ENCODE measurements around the gene RBM26. TPM values are rescaled to one million over a fixed set of nuclear protein-coding genes. Genes with fewer than 3 reads are reported as not detected.

The RBM26 gene
- total and polyA plus RNA-seq, 2 experiments from 2014 or later, result 46.0 to 69.3 TPM

GRCh38 chr13:79435561-79435990, 29.5 kb upstream of the RBM26 start (continued):
- TF ChIP-seq, protein P1, sequence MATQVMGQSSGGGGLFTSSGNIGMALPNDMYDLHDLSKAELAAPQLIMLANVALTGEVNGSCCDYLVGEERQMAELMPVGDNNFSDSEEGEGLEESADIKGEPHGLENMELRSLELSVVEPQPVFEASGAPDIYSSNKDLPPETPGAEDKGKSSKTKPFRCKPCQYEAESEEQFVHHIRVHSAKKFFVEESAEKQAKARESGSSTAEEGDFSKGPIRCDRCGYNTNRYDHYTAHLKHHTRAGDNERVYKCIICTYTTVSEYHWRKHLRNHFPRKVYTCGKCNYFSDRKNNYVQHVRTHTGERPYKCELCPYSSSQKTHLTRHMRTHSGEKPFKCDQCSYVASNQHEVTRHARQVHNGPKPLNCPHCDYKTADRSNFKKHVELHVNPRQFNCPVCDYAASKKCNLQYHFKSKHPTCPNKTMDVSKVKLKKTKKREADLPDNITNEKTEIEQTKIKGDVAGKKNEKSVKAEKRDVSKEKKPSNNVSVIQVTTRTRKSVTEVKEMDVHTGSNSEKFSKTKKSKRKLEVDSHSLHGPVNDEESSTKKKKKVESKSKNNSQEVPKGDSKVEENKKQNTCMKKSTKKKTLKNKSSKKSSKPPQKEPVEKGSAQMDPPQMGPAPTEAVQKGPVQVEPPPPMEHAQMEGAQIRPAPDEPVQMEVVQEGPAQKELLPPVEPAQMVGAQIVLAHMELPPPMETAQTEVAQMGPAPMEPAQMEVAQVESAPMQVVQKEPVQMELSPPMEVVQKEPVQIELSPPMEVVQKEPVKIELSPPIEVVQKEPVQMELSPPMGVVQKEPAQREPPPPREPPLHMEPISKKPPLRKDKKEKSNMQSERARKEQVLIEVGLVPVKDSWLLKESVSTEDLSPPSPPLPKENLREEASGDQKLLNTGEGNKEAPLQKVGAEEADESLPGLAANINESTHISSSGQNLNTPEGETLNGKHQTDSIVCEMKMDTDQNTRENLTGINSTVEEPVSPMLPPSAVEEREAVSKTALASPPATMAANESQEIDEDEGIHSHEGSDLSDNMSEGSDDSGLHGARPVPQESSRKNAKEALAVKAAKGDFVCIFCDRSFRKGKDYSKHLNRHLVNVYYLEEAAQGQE (IDR thresholded peaks at IDR 0.05; ENCODE audit: unreplicated experiment), result no peak
- TF ChIP-seq EZH2phosphoT487 (IDR thresholded peaks at IDR 0.05; ENCODE audit: unreplicated experiment) (no peak), CREB1 (CRISPR knock-in tag; IDR thresholded peaks at IDR 0.05; ENCODE audit: low read depth) (no peak), JUNB (IDR thresholded peaks at IDR 0.05; ENCODE audit: unreplicated experiment) (no peak)
- TF ChIP-seq, protein P2, sequence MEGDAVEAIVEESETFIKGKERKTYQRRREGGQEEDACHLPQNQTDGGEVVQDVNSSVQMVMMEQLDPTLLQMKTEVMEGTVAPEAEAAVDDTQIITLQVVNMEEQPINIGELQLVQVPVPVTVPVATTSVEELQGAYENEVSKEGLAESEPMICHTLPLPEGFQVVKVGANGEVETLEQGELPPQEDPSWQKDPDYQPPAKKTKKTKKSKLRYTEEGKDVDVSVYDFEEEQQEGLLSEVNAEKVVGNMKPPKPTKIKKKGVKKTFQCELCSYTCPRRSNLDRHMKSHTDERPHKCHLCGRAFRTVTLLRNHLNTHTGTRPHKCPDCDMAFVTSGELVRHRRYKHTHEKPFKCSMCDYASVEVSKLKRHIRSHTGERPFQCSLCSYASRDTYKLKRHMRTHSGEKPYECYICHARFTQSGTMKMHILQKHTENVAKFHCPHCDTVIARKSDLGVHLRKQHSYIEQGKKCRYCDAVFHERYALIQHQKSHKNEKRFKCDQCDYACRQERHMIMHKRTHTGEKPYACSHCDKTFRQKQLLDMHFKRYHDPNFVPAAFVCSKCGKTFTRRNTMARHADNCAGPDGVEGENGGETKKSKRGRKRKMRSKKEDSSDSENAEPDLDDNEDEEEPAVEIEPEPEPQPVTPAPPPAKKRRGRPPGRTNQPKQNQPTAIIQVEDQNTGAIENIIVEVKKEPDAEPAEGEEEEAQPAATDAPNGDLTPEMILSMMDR (conservative IDR thresholded peaks at IDR 0.05; ENCODE audit: low read depth in 2 of 2), result no peak
- TF ChIP-seq, protein P3, sequence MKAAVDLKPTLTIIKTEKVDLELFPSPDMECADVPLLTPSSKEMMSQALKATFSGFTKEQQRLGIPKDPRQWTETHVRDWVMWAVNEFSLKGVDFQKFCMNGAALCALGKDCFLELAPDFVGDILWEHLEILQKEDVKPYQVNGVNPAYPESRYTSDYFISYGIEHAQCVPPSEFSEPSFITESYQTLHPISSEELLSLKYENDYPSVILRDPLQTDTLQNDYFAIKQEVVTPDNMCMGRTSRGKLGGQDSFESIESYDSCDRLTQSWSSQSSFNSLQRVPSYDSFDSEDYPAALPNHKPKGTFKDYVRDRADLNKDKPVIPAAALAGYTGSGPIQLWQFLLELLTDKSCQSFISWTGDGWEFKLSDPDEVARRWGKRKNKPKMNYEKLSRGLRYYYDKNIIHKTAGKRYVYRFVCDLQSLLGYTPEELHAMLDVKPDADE (IDR thresholded peaks at IDR 0.05), result no peak

DNA sequence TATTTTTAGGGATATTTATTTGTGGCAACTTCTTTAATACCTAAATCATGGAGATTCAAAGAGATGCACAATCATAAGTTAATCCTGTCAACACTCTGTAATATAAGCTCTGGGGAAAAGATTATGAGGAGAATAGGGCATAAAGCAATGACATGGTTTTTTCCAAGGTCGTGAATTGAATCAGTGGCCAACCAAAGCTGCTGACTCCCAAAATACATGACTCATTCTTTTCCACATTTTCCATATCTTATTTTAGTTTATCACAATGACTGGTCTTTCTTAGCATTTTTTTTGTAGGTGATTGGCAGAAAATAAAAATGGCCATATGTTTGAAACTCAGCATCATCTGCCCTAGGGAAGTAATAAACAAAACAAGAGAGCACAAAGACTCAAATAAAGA, 28.5 kb upstream of the RBM26 start:
- no peak overlapping the region for H3K27ac Mint-ChIP-seq
- Histone ChIP-seq H3K4me3 (no peak overlapping the region), H3K4me1 (ENCODE audit: insufficient read depth) (no peaks in the 10 kb centered on the region), H2AFZ (no peak overlapping the region), H3K27ac (ENCODE audit: low read depth) (no peak overlapping the region), H3K4me2 (no peak overlapping the region), H4K20me1 (replicated peaks; ENCODE audit: insufficient read depth) (no peaks in the 10 kb centered on the region), H3K36me3 (ENCODE audit: insufficient read depth) (no peaks in the 10 kb centered on the region), H3K79me2 (replicated peaks; ENCODE audit: insufficient read depth) (no peaks in the 10 kb centered on the region), H3K9me2 (ENCODE audit: insufficient read depth) (no peaks in the 10 kb centered on the region), H3K27me3 (ENCODE audit: insufficient read depth) (no peaks in the 10 kb centered on the region), H3F3A (replicated peaks; ENCODE audit: low read depth) (no peaks in the 10 kb centered on the region)
- no peaks in the 10 kb centered on the region for H3K27me3 Mint-ChIP-seq (ENCODE audit: insufficient read depth, low read depth, poor library complexity)
- ATAC-seq, result no peak
- H3K4me1 Mint-ChIP-seq, result peaks cover 3% of the 10 kb centered on the region; the same call in 2 of the 3 replicates
- H3K9me3 Mint-ChIP-seq, result no peaks in the 10 kb centered on the region
- H3K36me3 Mint-ChIP-seq (ENCODE audit: low read depth), result no peaks in the 10 kb centered on the region
- DNase-seq (ENCODE audit: low spot score), result no peak
- no peak overlapping the region for H3K4me3 Mint-ChIP-seq
- TF ChIP-seq STAT1 (IDR thresholded peaks at IDR 0.05; ENCODE audit: unreplicated experiment) (no peak), EZH2 (IDR thresholded peaks at IDR 0.05; ENCODE audit: low read depth, unreplicated experiment) (no peak), CREB1 (CRISPR knock-in tag; IDR thresholded peaks at IDR 0.05; ENCODE audit: low read depth) (no peak), POLR2AphosphoS5 (IDR thresholded peaks at IDR 0.05; ENCODE audit: low read depth) (no peak)
- TF ChIP-seq, protein P1 (IDR thresholded peaks at IDR 0.05; ENCODE audit: unreplicated experiment), result no peak
- TF ChIP-seq, protein P3 (IDR thresholded peaks at IDR 0.05), result no peak
- TF ChIP-seq, protein P2 (conservative IDR thresholded peaks at IDR 0.05; ENCODE audit: low read depth in 2 of 2), result no peak

Data from GM23338 (cell line).